ENCODE measurements around the gene ELAVL3. TPM values are rescaled to one million over a fixed set of nuclear protein-coding genes. Genes with fewer than 3 reads are reported as not detected.

Gene ELAVL3
- total RNA-seq, 1 experiment from 2014 or later: not detected

- CTCF ChIA-PET: interaction anchor here (0.6 to 1.1 kb wide), 2 partner anchors 70 to 104 kb away, joined by 3 to 4 read pairs; partner anchors contain the start of gene CCDC159
- in situ Hi-C loops (cut with HindIII; ENCODE audit: low pct_unique_long_range_greater_than_20kb, low sequenced_read_pairs): no loop called here
- ATAC-seq: no peak
Observed at GRCh38 chr19:11450570-11451326, 30.1 kb downstream of the ELAVL3 start.

More at GRCh38 chr19:11450570-11451326, 30.1 kb downstream of the ELAVL3 start:
- POLR2A ChIA-PET: no interaction called here
- Histone ChIP-seq H3K27me3 (ENCODE audit: control insufficient read depth, insufficient read depth, low read length) (no peaks in the 10 kb centered on the region), H3K4me1 (ENCODE audit: control insufficient read depth, insufficient read depth, low read length) (no peaks in the 10 kb centered on the region), H3K27ac (ENCODE audit: low read length) (no peak overlapping the region), H3K4me3 (ENCODE audit: low read depth in 2 of 2, low read length in 2 of 2) (no peak overlapping the region), H3K9me3 (ENCODE audit: control insufficient read depth, insufficient read depth, low read depth, low read length) (no peaks in the 10 kb centered on the region), H3K36me3 (ENCODE audit: control insufficient read depth, insufficient read depth, low read length) (no peaks in the 10 kb centered on the region; the same call in 1 of the 2 replicates)
- DNase-seq (ENCODE audit: low read depth, low spot score): no peak
- intact Hi-C loops (cut with micrococcal nuclease; ENCODE audit: unreplicated experiment): no loop called here
- no TSS peak for BruUV-seq (replicated peaks)
- no peak for TF ChIP-seq POLR2AphosphoS5 (IDR thresholded peaks at IDR 0.05; ENCODE audit: low read depth, low read length)
- no peak for TF ChIP-seq TCF7L2 (IDR thresholded peaks at IDR 0.05; ENCODE audit: low read depth, low read length)
- TF ChIP-seq REST (IDR thresholded peaks at IDR 0.05; ENCODE audit: insufficient read depth in 1 of 2, low read depth in 2 of 2, low read length in 1 of 2): no peak
- no peak for TF ChIP-seq CTCF (IDR thresholded peaks at IDR 0.05)
- no peak for TF ChIP-seq SIN3A (IDR thresholded peaks at IDR 0.05; ENCODE audit: borderline replicate concordance, insufficient read depth, low read depth, low read length)
